GM18519 (cell line): ENCODE measurements around the gene HSD17B12.

ENCODE experiments used
- ATAC-seq: cut with Tn5 transposase; IDR thresholded peaks from one replicate; pipeline ENCODE4 v1.9.1; 2021; ENCODE audit warnings: mild to moderate bottlenecking, moderate library complexity; ENCODE audit not compliant: unreplicated experiment, low FRiP score

Gene HSD17B12

GRCh38 chr11:43790444-43790794 lies 109.9 kb downstream of the HSD17B12 start:
- no peak for ATAC-seq

GRCh38 chr11:43797337-43797736 lies 116.8 kb downstream of the HSD17B12 start:
- ATAC-seq = peak; percentile 48

- no peak for ATAC-seq
These were observed 117.3 kb downstream of the HSD17B12 start for GRCh38 chr11:43797866-43798265.

GRCh38 chr11:43802509-43802908 lies 122.0 kb downstream of the HSD17B12 start:
- no peak for ATAC-seq

GRCh38 chr11:43803766-43804165 lies 123.2 kb downstream of the HSD17B12 start:
- ATAC-seq = no peak

- ATAC-seq = no peak
These were observed 126.4 kb downstream of the HSD17B12 start for GRCh38 chr11:43806976-43807375.

GRCh38 chr11:43810929-43811596 lies 130.5 kb downstream of the HSD17B12 start:
- ATAC-seq = no peak

GRCh38 chr11:43812471-43812870 lies 131.9 kb downstream of the HSD17B12 start:
- ATAC-seq = no peak

GRCh38 chr11:43818220-43818619 lies 137.7 kb downstream of the HSD17B12 start:
- no peak for ATAC-seq

- no peak for ATAC-seq
These were observed 139.4 kb downstream of the HSD17B12 start for GRCh38 chr11:43819926-43820325.

GRCh38 chr11:43823316-43823715 lies 142.8 kb downstream of the HSD17B12 start:
- ATAC-seq = no peak

GRCh38 chr11:43823851-43824250 lies 143.3 kb downstream of the HSD17B12 start:
- ATAC-seq = no peak

GRCh38 chr11:43825217-43825816 lies 144.8 kb downstream of the HSD17B12 start:
- no peak for ATAC-seq

GRCh38 chr11:43830928-43831440 lies 150.4 kb downstream of the HSD17B12 start:
- no peak for ATAC-seq

GRCh38 chr11:43832536-43832935 lies 152.0 kb downstream of the HSD17B12 start:
- ATAC-seq = no peak

GRCh38 chr11:43833657-43834073 lies 153.1 kb downstream of the HSD17B12 start:
- no peak for ATAC-seq

GRCh38 chr11:43834286-43834685 lies 153.7 kb downstream of the HSD17B12 start:
- ATAC-seq = no peak

GRCh38 chr11:43835104-43835503 lies 154.6 kb downstream of the HSD17B12 start:
- ATAC-seq = no peak

- ATAC-seq = no peak
These were observed 157.3 kb downstream of the HSD17B12 start for GRCh38 chr11:43837879-43838278.

GRCh38 chr11:43842021-43842420 lies 161.5 kb downstream of the HSD17B12 start:
- ATAC-seq = no peak

GRCh38 chr11:43845816-43846215 lies 165.3 kb downstream of the HSD17B12 start:
- no peak for ATAC-seq

GRCh38 chr11:43852057-43852636 lies 171.6 kb downstream of the HSD17B12 start:
- peak; percentile 82 for ATAC-seq
